Endothelial cell of umbilical vein (primary cell): ENCODE results near the gene PDCD1. TPM values are rescaled to one million over a fixed set of nuclear protein-coding genes. Genes with fewer than 3 reads are reported as not detected.

ENCODE experiments used
- BruUV-seq: library from RNA; stranded (reverse); fragments of 400-500 nt; replicated peaks from 2 replicates; lab custom pipeline; 2021; lab: Mats Ljungman, UMichigan
- CTCF ChIA-PET: fragments of 300-600, 350-600 bp; sonication (Branson Sonifier 250); formaldehyde crosslinking; loops from one replicate; lab custom pipeline; 2021; ENCODE audit warnings: antibody characterized with exemption, inconsistent platforms; lab: Charles Lee
- POLR2A ChIA-PET: fragments of 300-600, 350-600 bp; sonication (Branson Sonifier 250); formaldehyde crosslinking; loops from one replicate; lab custom pipeline; 2021; ENCODE audit warnings: antibody characterized with exemption, inconsistent platforms; lab: Charles Lee
- DNase-seq: peaks from one replicate; pipeline ENCODE4 v3.0.0-alpha.2; 2011; ENCODE audit warnings: low read depth, low spot score
- FAIRE-seq: peaks from 2 replicates; lab custom pipeline; 2011; peaks lifted over from hg19 to GRCh38; lab: Jason Lieb, UNC
- H2AFZ ChIP-seq: 2 replicates; pipeline ENCODE4 v1.6.0; 2012; ENCODE audit warnings: low read depth, low read length, control low read depth, inconsistent platforms
- H3K27ac ChIP-seq: 2 replicates; pipeline ENCODE4 v1.5.1; 2011; ENCODE audit warnings: low read depth, mild to moderate bottlenecking, control low read depth, low read length, moderate library complexity; ENCODE audit not compliant: insufficient read depth
- H3K27me3 ChIP-seq, 2 experiments: 2 replicates each; pipeline versions ENCODE4 v1.6.0 to v1.6.1; 2011; ENCODE audit warnings: low read length in 2 of 2, mixed read lengths in 1 of 2; ENCODE audit not compliant: control insufficient read depth in 2 of 2, insufficient read depth in 2 of 2
- H3K36me3 ChIP-seq, 2 experiments: 2 replicates in 1 of 2; 3 replicates in 1 of 2; pipeline ENCODE4 v1.5.1; 2011; ENCODE audit warnings: low read length in 2 of 2, mild to moderate bottlenecking in 1 of 2, moderate library complexity in 1 of 2; ENCODE audit not compliant: control insufficient read depth in 2 of 2, insufficient read depth in 2 of 2; ENCODE audit errors: extremely low read depth in 1 of 2
- H3K4me1 ChIP-seq: 3 replicates; pipeline ENCODE4 v1.5.1; 2011; ENCODE audit warnings: mild to moderate bottlenecking, low read length; ENCODE audit not compliant: control insufficient read depth, insufficient read depth; ENCODE audit errors: extremely low read depth
- H3K4me2 ChIP-seq: 2 replicates; pipeline ENCODE4 v1.6.1; 2011; ENCODE audit warnings: low read length, control low read depth, mixed read lengths; ENCODE audit not compliant: insufficient read depth
- H3K4me3 ChIP-seq, 3 experiments: fragments of 200-600 bp in 1 of 3; sonication (generic), shearing (Covaris generic) in 1 of 3; replicated peaks in 1 of 3; 2 replicates each; pipeline ENCODE4 v1.5.1; 2011 to 2016; ENCODE audit warnings: control low read depth in 3 of 3, low read length in 3 of 3, mild to moderate bottlenecking in 2 of 3, inconsistent platforms in 1 of 3, low read depth in 1 of 3, moderate library complexity in 1 of 3; ENCODE audit not compliant: insufficient read depth in 1 of 3
- H3K79me2 ChIP-seq: 2 replicates; pipeline ENCODE4 v1.6.0; 2012; ENCODE audit warnings: low read length, inconsistent platforms; ENCODE audit not compliant: control insufficient read depth, insufficient read depth
- H3K9ac ChIP-seq: replicated peaks from 2 replicates; pipeline ENCODE3; 2011; ENCODE audit warnings: low read length, control low read depth; ENCODE audit not compliant: insufficient read depth; ENCODE audit errors: extremely low read depth
- H3K9me1 ChIP-seq: replicated peaks from 3 replicates; pipeline ENCODE4 v1.6.0; 2011; ENCODE audit warnings: mild to moderate bottlenecking, low read length; ENCODE audit not compliant: control insufficient read depth, insufficient read depth; ENCODE audit errors: extremely low read depth
- H3K9me3 ChIP-seq: replicated peaks from 2 replicates; pipeline ENCODE4 v1.5.1; 2012; ENCODE audit warnings: low read length, inconsistent platforms; ENCODE audit not compliant: control insufficient read depth, insufficient read depth
- H4K20me1 ChIP-seq: replicated peaks from 2 replicates; pipeline ENCODE3; 2011; ENCODE audit warnings: mild to moderate bottlenecking, low read length; ENCODE audit not compliant: control insufficient read depth, insufficient read depth; ENCODE audit errors: extremely low read depth
- EZH2 ChIP-seq: IDR thresholded peaks from 2 replicates; pipeline ENCODE4 v1.6.1; 2012; ENCODE audit warnings: borderline replicate concordance, low read depth, mild to moderate bottlenecking, moderate library complexity, low read length, inconsistent platforms; ENCODE audit not compliant: severe bottlenecking
- FOS ChIP-seq: IDR thresholded peaks from 2 replicates; pipeline ENCODE4 v1.6.1; 2011; ENCODE audit warnings: mild to moderate bottlenecking, low read length, moderate library complexity, borderline replicate concordance; ENCODE audit not compliant: insufficient read depth
- GATA2 ChIP-seq: IDR thresholded peaks from 2 replicates; pipeline ENCODE4 v1.7.0; 2011; ENCODE audit warnings: low read depth, mild to moderate bottlenecking, moderate library complexity, mixed read lengths, low read length; ENCODE audit not compliant: insufficient read length, insufficient read depth
- JUN ChIP-seq: IDR thresholded peaks from 2 replicates; pipeline ENCODE4 v1.6.1; 2011; ENCODE audit warnings: borderline replicate concordance, low read depth; ENCODE audit not compliant: insufficient read length, insufficient read depth
- MYC ChIP-seq: IDR thresholded peaks from one replicate; pipeline ENCODE4 v1.6.1; 2011; ENCODE audit warnings: mild to moderate bottlenecking, low read depth, low read length
- POLR2A ChIP-seq: IDR thresholded peaks from 2 replicates; pipeline ENCODE4 v1.6.1; 2012; ENCODE audit warnings: low read depth, mild to moderate bottlenecking, control low read depth, low read length
- POLR2AphosphoS5 ChIP-seq: IDR thresholded peaks from 2 replicates; pipeline ENCODE4 v1.6.1; 2012; ENCODE audit warnings: low read depth, mild to moderate bottlenecking, control low read depth, low read length, moderate library complexity; ENCODE audit not compliant: insufficient read depth
- dilution Hi-C: fragments of 300-500 bp; cut with MboI; formaldehyde crosslinking; loops from one replicate; pipeline ENCODE4 v1.15.0; 2019; ENCODE audit warnings: low sequenced_read_pairs; ENCODE audit not compliant: extremely low pct_ligation_motif_present
- intact Hi-C: fragments of 100-400 bp; cut with micrococcal nuclease; formaldehyde crosslinking; loops from one replicate; pipeline ENCODE4 v1.10.0; 2022
- polyA plus RNA-seq, 4 experiments: library from polyadenylated mRNA; depleted of rRNA in 3 of 4; stranded (reverse) in 3 of 4; unstranded in 1 of 4; fragments of >200 nt; gene quantifications; 2 replicates each; pipeline versions ENCODE4 v1.2.1 to v1.2.3, GENCODE V29; 2011 to 2012; ENCODE audit warnings: missing spikeins in 1 of 4
- total RNA-seq: library from RNA; stranded (reverse); gene quantifications from 2 replicates; pipeline ENCODE4 v1.2.3, GENCODE V29; 2021
- TF ChIP-seq, protein P1 (sequence below), 2 donors: IDR thresholded peaks; 1 replicate in 1 of 2; 2 replicates in 1 of 2; pipeline ENCODE4 v1.5.1; 2011; ENCODE audit warnings: low read length in 2 of 2, mild to moderate bottlenecking in 2 of 2, moderate library complexity in 2 of 2, control low read depth in 1 of 2, inconsistent platforms in 1 of 2, low read depth in 1 of 2; ENCODE audit not compliant: insufficient read depth in 1 of 2; ENCODE audit errors: extremely low read depth in 1 of 2
- TF ChIP-seq, protein P2 (sequence below): IDR thresholded peaks from 2 replicates; pipeline ENCODE4 v1.6.1; 2011; ENCODE audit not compliant: insufficient read depth, insufficient read length

Gene PDCD1
- total and polyA plus RNA-seq, 2 donors (not counting 3 experiments of a cell fraction or from before 2014, with no cell fraction given) = not detected

DNA sequence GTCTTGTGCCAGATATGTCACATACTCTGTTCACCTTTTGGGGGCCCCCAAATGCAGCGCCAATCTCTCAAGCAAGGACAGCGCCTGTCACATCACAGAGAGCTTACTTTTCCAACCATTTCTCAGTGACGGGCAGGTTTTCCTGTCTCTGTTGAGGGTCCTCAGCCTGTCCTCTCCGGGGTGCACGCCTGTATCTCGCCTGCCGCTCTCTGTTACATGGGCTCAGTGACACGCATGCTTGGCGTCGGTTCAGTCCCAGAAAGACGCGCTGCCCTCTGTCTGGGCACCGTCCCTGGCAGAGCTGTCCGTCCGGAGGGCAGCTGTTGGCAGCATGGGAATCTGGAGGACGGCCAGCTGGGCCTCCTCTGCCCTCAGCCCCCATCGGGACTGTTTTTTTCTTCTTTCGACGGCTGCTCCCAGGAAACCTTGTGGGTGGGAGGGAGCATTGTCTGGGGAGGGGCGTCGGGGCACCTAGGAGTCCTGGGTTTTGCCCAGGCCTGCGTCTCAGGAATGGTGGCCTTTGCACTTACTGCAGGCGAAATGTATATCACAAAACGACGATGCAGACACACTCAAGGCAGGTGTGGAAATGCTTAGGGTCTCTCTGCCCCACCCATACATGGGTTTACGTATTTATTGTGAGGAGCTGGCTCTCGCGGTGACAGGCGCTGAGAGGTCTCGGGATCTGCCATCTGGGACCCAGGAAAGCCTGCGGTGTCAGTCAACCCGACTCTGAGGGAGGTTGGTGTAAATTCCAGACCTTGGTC is 41.7 kb upstream of the PDCD1 start:
- intact Hi-C loops (no loop called here), dilution Hi-C loops (no loop called here)
- Histone ChIP-seq H3K4me3 (no peak overlapping the region), H3K36me3 (no peaks in the 10 kb centered on the region), H4K20me1 (no peaks in the 10 kb centered on the region), H2AFZ (no peak overlapping the region), H3K9me1 (no peaks in the 10 kb centered on the region), H3K4me2 (no peak overlapping the region), H3K9me3 (no peaks in the 10 kb centered on the region), H3K79me2 (no peaks in the 10 kb centered on the region), H3K4me1 (peaks cover 2% of the 10 kb centered on the region), H3K27me3 (peaks cover 2% of the 10 kb centered on the region in 2 experiments), H3K27ac (no peak overlapping the region), H3K9ac (no peak overlapping the region)
- TF ChIP-seq POLR2A (no peak), GATA2 (no peak), MYC (no peak), EZH2 (no peak), JUN (no peak), POLR2AphosphoS5 (no peak), FOS (no peak)
- TF ChIP-seq, protein P1, sequence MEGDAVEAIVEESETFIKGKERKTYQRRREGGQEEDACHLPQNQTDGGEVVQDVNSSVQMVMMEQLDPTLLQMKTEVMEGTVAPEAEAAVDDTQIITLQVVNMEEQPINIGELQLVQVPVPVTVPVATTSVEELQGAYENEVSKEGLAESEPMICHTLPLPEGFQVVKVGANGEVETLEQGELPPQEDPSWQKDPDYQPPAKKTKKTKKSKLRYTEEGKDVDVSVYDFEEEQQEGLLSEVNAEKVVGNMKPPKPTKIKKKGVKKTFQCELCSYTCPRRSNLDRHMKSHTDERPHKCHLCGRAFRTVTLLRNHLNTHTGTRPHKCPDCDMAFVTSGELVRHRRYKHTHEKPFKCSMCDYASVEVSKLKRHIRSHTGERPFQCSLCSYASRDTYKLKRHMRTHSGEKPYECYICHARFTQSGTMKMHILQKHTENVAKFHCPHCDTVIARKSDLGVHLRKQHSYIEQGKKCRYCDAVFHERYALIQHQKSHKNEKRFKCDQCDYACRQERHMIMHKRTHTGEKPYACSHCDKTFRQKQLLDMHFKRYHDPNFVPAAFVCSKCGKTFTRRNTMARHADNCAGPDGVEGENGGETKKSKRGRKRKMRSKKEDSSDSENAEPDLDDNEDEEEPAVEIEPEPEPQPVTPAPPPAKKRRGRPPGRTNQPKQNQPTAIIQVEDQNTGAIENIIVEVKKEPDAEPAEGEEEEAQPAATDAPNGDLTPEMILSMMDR (IDR thresholded peaks at IDR 0.05; ENCODE audit: extremely low read depth in 1 of 2, insufficient read depth in 1 of 2, low read depth in 1 of 2, low read length in 2 of 2) = no peak
- TF ChIP-seq, protein P2, sequence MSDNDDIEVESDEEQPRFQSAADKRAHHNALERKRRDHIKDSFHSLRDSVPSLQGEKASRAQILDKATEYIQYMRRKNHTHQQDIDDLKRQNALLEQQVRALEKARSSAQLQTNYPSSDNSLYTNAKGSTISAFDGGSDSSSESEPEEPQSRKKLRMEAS = no peak
- ChIA-PET POLR2A (no interaction called here), CTCF (no interaction called here)
- DNase-seq = no peak
- no peak for FAIRE-seq
- no TSS peak for BruUV-seq
